H1 (cell line): ENCODE measurements around the gene RFX3. TPM values are rescaled to one million over a fixed set of nuclear protein-coding genes. Genes with fewer than 3 reads are reported as not detected.

ENCODE experiments used
- CTCF ChIA-PET: fragments of 300-600 bp; sonication (Branson Sonifier 250); formaldehyde crosslinking; loops from one replicate; lab custom pipeline; 2021; ENCODE audit not compliant: partially characterized antibody; lab: Charles Lee
- POLR2A ChIA-PET: fragments of 300-600 bp; sonication (Branson Sonifier 250); formaldehyde crosslinking; loops from one replicate; lab custom pipeline; 2021; ENCODE audit warnings: inconsistent platforms; ENCODE audit not compliant: partially characterized antibody; lab: Charles Lee
- DNase-seq, 2 experiments: peaks; one replicate each; pipeline versions ENCODE4 v3.0.0 to v3.0.0-alpha.2; 2010 to 2022; ENCODE audit warnings: low spot score in 2 of 2, low read depth in 1 of 2, mixed read lengths in 1 of 2
- FAIRE-seq: peaks from 2 replicates; lab custom pipeline; 2011; peaks lifted over from hg19 to GRCh38; lab: Jason Lieb, UNC
- H2AFZ ChIP-seq: 2 replicates; pipeline ENCODE4 v1.8.1; 2012; ENCODE audit warnings: low read length, inconsistent platforms
- H2AK5ac ChIP-seq: 2 replicates; pipeline ENCODE4 v1.6.1; 2013; ENCODE audit warnings: low read depth, low read length
- H2BK120ac ChIP-seq: replicated peaks from 2 replicates; pipeline ENCODE3; 2013; ENCODE audit warnings: low read depth, low read length, inconsistent platforms
- H2BK12ac ChIP-seq: 2 replicates; pipeline ENCODE4 v1.6.1; 2013; ENCODE audit warnings: low read depth, low read length
- H2BK15ac ChIP-seq: 2 replicates; pipeline ENCODE4 v1.6.1; 2013; ENCODE audit warnings: low read length
- H2BK20ac ChIP-seq: 2 replicates; pipeline ENCODE4 v1.6.1; 2013; ENCODE audit warnings: low read length
- H2BK5ac ChIP-seq: 2 replicates; pipeline ENCODE4 v1.6.1; 2013; ENCODE audit warnings: low read depth, low read length
- H3K14ac ChIP-seq: 2 replicates; pipeline ENCODE4 v1.6.1; 2013; ENCODE audit warnings: inconsistent platforms; ENCODE audit not compliant: insufficient read length
- H3K18ac ChIP-seq: 2 replicates; pipeline ENCODE4 v1.6.1; 2013; ENCODE audit warnings: low read length; ENCODE audit errors: extremely low read depth
- H3K23ac ChIP-seq: 2 replicates; pipeline ENCODE4 v1.6.1; 2013; ENCODE audit warnings: inconsistent platforms; ENCODE audit not compliant: insufficient read length
- H3K23me2 ChIP-seq: 2 replicates; pipeline ENCODE4 v1.6.1; 2013; ENCODE audit warnings: low read depth, low read length
- H3K27ac ChIP-seq: 2 replicates; pipeline ENCODE4 v1.6.1; 2011; ENCODE audit warnings: low read depth, low read length, inconsistent platforms
- H3K27me3 ChIP-seq, 4 experiments: replicated peaks in 1 of 4; 1 replicate in 1 of 4; 2 replicates in 3 of 4; pipeline versions ENCODE4 v1.6.1 to v1.8.1; 2011 to 2013; ENCODE audit warnings: low read length in 3 of 4, mild to moderate bottlenecking in 3 of 4, inconsistent platforms in 2 of 4, mixed read lengths in 2 of 4, moderate library complexity in 1 of 4; ENCODE audit not compliant: control insufficient read depth in 3 of 4, insufficient read depth in 3 of 4; ENCODE audit errors: extremely low read depth in 1 of 4
- H3K36me3 ChIP-seq, 4 experiments: 2 replicates each; pipeline versions ENCODE4 v1.6.1 to v1.8.1; 2011 to 2013; ENCODE audit warnings: mild to moderate bottlenecking in 4 of 4, low read length in 3 of 4, moderate library complexity in 2 of 4, control low read depth in 1 of 4, inconsistent platforms in 1 of 4; ENCODE audit not compliant: insufficient read depth in 4 of 4, control insufficient read depth in 2 of 4
- H3K4ac ChIP-seq: replicated peaks from 2 replicates; pipeline ENCODE3; 2013; ENCODE audit warnings: low read length, low read depth, mixed read lengths, inconsistent platforms; ENCODE audit not compliant: insufficient read length
- H3K4me1 ChIP-seq, 4 experiments: replicated peaks in 1 of 4; 1 replicate in 1 of 4; 2 replicates in 3 of 4; pipeline versions ENCODE4 v1.6.1 to v1.8.1; 2011 to 2013; ENCODE audit warnings: low read length in 3 of 4, inconsistent platforms in 2 of 4, mixed read lengths in 1 of 4; ENCODE audit not compliant: insufficient read depth in 4 of 4, control insufficient read depth in 3 of 4
- H3K4me2 ChIP-seq, 2 experiments: 2 replicates each; pipeline versions ENCODE4 v1.6.1 to v1.8.1; 2011 to 2013; ENCODE audit warnings: low read depth in 2 of 2, low read length in 2 of 2, control low read depth in 1 of 2, inconsistent platforms in 1 of 2, mild to moderate bottlenecking in 1 of 2; ENCODE audit not compliant: insufficient read depth in 1 of 2
- H3K4me3 ChIP-seq, 4 experiments: fragments of 200-600, 300-600 bp in 1 of 4; sonication (generic), shearing (Covaris generic), sonication (Bioruptor Twin) in 1 of 4; 2 replicates each; pipeline versions ENCODE4 v1.5.1 to v1.8.1; 2011 to 2016; ENCODE audit warnings: low read length in 4 of 4, low read depth in 3 of 4, control low read depth in 2 of 4, inconsistent platforms in 2 of 4, mild to moderate bottlenecking in 2 of 4, mixed read lengths in 1 of 4, moderate library complexity in 1 of 4; ENCODE audit not compliant: insufficient read depth in 2 of 4; ENCODE audit errors: extremely low read depth in 1 of 4
- H3K56ac ChIP-seq: replicated peaks from 2 replicates; pipeline ENCODE3; 2013; ENCODE audit warnings: low read depth, mild to moderate bottlenecking, mixed read lengths, low read length, inconsistent platforms; ENCODE audit not compliant: insufficient read length
- H3K79me1 ChIP-seq: 2 replicates; pipeline ENCODE4 v1.6.1; 2013; ENCODE audit warnings: low read depth, low read length, control low read depth
- H3K79me2 ChIP-seq, 2 experiments: 2 replicates each; pipeline versions ENCODE4 v1.6.1 to v1.8.1; 2012 to 2013; ENCODE audit warnings: low read length in 2 of 2, mild to moderate bottlenecking in 2 of 2, inconsistent platforms in 1 of 2; ENCODE audit not compliant: insufficient read depth in 2 of 2, control insufficient read depth in 1 of 2
- H3K9ac ChIP-seq, 4 experiments: replicated peaks in 1 of 4; 1 replicate in 1 of 4; 2 replicates in 3 of 4; pipeline versions ENCODE4 v1.6.1 to v1.8.1; 2011 to 2013; ENCODE audit warnings: low read depth in 3 of 4, low read length in 3 of 4, control low read depth in 2 of 4, mild to moderate bottlenecking in 2 of 4, moderate library complexity in 2 of 4, inconsistent platforms in 1 of 4; ENCODE audit errors: extremely low read depth in 1 of 4
- H3K9me3 ChIP-seq, 2 experiments: 2 replicates each; pipeline versions ENCODE4 v1.6.1 to v1.8.1; 2012 to 2013; ENCODE audit warnings: mild to moderate bottlenecking in 2 of 2, moderate library complexity in 2 of 2, control low read depth in 1 of 2, inconsistent platforms in 1 of 2, low read depth in 1 of 2, low read length in 1 of 2, mixed read lengths in 1 of 2; ENCODE audit not compliant: insufficient read depth in 2 of 2
- H4K20me1 ChIP-seq, 2 experiments: replicated peaks in 1 of 2; 2 replicates each; pipeline versions ENCODE3 to v1.8.1; 2011 to 2013; ENCODE audit warnings: inconsistent platforms in 2 of 2, low read length in 2 of 2, mild to moderate bottlenecking in 1 of 2; ENCODE audit not compliant: insufficient read depth in 2 of 2, control insufficient read depth in 1 of 2
- H4K5ac ChIP-seq: 2 replicates; pipeline ENCODE4 v1.6.1; 2013; ENCODE audit warnings: low read length, low read depth, mixed read lengths, inconsistent platforms; ENCODE audit not compliant: insufficient read length
- H4K8ac ChIP-seq: 2 replicates; pipeline ENCODE4 v1.8.0; 2013; ENCODE audit warnings: mild to moderate bottlenecking, moderate library complexity, low read length, inconsistent platforms; ENCODE audit not compliant: insufficient read depth; ENCODE audit errors: extremely low read depth
- H4K91ac ChIP-seq: replicated peaks from 2 replicates; pipeline ENCODE3; 2013; ENCODE audit warnings: low read length, mixed read lengths, inconsistent platforms; ENCODE audit not compliant: insufficient read length
- JUN ChIP-seq: IDR thresholded peaks from 2 replicates; pipeline ENCODE4 v1.6.1; 2011; ENCODE audit warnings: low read depth, mild to moderate bottlenecking, improper control_type of control experiment, low read length
- SP4 ChIP-seq: IDR thresholded peaks from 2 replicates; pipeline ENCODE4 v1.6.1; 2012; ENCODE audit warnings: low read length, inconsistent platforms
- WGBS, 2 experiments: shearing (Covaris generic) in 1 of 2; methylation state at CpG; one replicate each; pipeline versions ENCODE4 v1.1.6 to v1.1.7; 2013 to 2015; ENCODE audit warnings: low lambda C conversion rate in 2 of 2, mixed read lengths in 2 of 2, inconsistent platforms in 1 of 2, low coverage in 1 of 2, missing lambda C conversion rate in 1 of 2; ENCODE audit not compliant: insufficient replicate concordance in 2 of 2, insufficient coverage in 1 of 2, insufficient read length in 1 of 2; ENCODE audit errors: extremely low coverage in 1 of 2, missing lambda C conversion rate in 1 of 2; 5-methylcytosine and 5-hydroxymethylcytosine counted together
- polyA plus RNA-seq, 7 experiments: library from polyadenylated mRNA; depleted of rRNA in 3 of 7; stranded (reverse) in 5 of 7; unstranded in 2 of 7; fragments of >200 nt in 5 of 7; fragments of 200-250 nt in 2 of 7; gene quantifications; 1 replicate in 5 of 7; 2 replicates in 1 of 7; 4 replicates in 1 of 7; pipeline versions ENCODE4 v1.2.1 to v1.2.3, GENCODE V29; 2011 to 2013; ENCODE audit warnings: missing spikeins in 2 of 7, mixed read lengths in 2 of 7
- total RNA-seq: library from RNA; stranded (reverse); fragmentation: NEBNext Ultra II Directional; extraction: Animal tissue kit (Norgen Biotek cat#: 25700); gene quantifications from 2 replicates; pipeline ENCODE4 v1.2.1, GENCODE V29; 2021

Gene RFX3
- total and polyA plus RNA-seq, 2 of the 8 experiments (the other 6 are each of a cell fraction or from before 2014, with no cell fraction given) = 4.9 to 22.6 TPM

DNA sequence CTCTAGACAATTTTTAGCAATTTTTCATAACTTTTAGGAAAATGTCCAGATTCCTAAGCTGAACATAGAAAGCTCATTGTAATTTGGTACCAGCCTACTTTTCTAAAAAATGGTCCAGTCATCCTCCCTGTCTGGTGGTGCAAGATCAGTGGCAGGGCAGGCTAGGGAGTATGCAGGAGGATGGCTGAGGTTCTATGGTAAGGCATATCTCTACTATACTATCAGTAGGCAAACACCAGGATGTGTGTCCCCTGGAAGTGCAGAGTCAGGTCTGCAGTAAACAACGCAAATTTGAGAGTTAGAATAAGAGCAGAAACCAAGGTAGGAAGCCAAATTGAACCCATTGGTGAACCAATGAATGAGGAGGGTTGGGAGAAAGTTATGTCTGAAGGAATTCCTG lies 22.8 kb upstream of the RFX3 start:
- no peak overlapping the region for H4K91ac ChIP-seq
- peaks cover 0 to 1% of the 10 kb centered on the region in 2 experiments for H4K20me1 ChIP-seq
- no peak overlapping the region for H3K27ac ChIP-seq
- H3K9ac ChIP-seq = no peak overlapping the region
- no peaks in the 10 kb centered on the region for H3K79me2 ChIP-seq
- H2AK5ac ChIP-seq = no peak overlapping the region
- no peak overlapping the region for H3K23ac ChIP-seq
- H2BK20ac ChIP-seq = no peak overlapping the region
- no peak overlapping the region for H3K56ac ChIP-seq
- TF ChIP-seq JUN (no peak), SP4 (no peak)
- TF ChIP-seq, all 59 proteins: peak for 0
- no peak overlapping the region; the same call in 1 of the 2 replicates for H2BK12ac ChIP-seq
- H2BK15ac ChIP-seq = no peak overlapping the region
- no peaks in the 10 kb centered on the region for H3K4me1 ChIP-seq
- H3K36me3 ChIP-seq = no peaks in the 10 kb centered on the region
- H3K23me2 ChIP-seq = no peaks in the 10 kb centered on the region
- no peak overlapping the region for H2AFZ ChIP-seq
- no peak overlapping the region for H3K14ac ChIP-seq
- no peak overlapping the region for H3K4me3 ChIP-seq
- no peaks in the 10 kb centered on the region for H3K27me3 ChIP-seq
- H2BK120ac ChIP-seq = no peak overlapping the region
- H3K9me3 ChIP-seq = no peaks in the 10 kb centered on the region
- POLR2A ChIA-PET = interaction anchor here (0.8 kb wide), 1 partner anchor 22 kb away, joined by 3 read pairs; no protein-coding TSS in a partner anchor
- no peak for FAIRE-seq
- no peak overlapping the region for H4K8ac ChIP-seq
- 93% methylated on average over 1 of the region's 1 CpG; no CpG with 5 or more reads in 1 of the 2 experiments for WGBS, 2 experiments
- no peak overlapping the region for H3K4ac ChIP-seq
- no peak overlapping the region for H2BK5ac ChIP-seq
- no peak overlapping the region for H3K4me2 ChIP-seq
- CTCF ChIA-PET = no interaction called here
- no peak for DNase-seq
- no peaks in the 10 kb centered on the region for H3K79me1 ChIP-seq
- H3K18ac ChIP-seq = no peak overlapping the region
- no peak overlapping the region for H4K5ac ChIP-seq
